ENCODE measurements around the gene MAD1L1.

The MAD1L1 gene

GRCh38 chr7:1923409-1924257, 309.1 kb downstream of the MAD1L1 start:
- TF ChIP-seq, protein P1, sequence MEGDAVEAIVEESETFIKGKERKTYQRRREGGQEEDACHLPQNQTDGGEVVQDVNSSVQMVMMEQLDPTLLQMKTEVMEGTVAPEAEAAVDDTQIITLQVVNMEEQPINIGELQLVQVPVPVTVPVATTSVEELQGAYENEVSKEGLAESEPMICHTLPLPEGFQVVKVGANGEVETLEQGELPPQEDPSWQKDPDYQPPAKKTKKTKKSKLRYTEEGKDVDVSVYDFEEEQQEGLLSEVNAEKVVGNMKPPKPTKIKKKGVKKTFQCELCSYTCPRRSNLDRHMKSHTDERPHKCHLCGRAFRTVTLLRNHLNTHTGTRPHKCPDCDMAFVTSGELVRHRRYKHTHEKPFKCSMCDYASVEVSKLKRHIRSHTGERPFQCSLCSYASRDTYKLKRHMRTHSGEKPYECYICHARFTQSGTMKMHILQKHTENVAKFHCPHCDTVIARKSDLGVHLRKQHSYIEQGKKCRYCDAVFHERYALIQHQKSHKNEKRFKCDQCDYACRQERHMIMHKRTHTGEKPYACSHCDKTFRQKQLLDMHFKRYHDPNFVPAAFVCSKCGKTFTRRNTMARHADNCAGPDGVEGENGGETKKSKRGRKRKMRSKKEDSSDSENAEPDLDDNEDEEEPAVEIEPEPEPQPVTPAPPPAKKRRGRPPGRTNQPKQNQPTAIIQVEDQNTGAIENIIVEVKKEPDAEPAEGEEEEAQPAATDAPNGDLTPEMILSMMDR (conservative IDR thresholded peaks at IDR 0.05): no peak
- H3K27ac ChIP-seq: no peak overlapping the region

- TF ChIP-seq, protein P1 (conservative IDR thresholded peaks at IDR 0.05): peak; percentile 25; the same call in 1 of the 2 replicates
- H3K27ac ChIP-seq: peak overlapping the region; percentile 66
Observed at GRCh38 chr7:1922870-1923236, 309.9 kb downstream of the MAD1L1 start.

GRCh38 chr7:1922071-1922869, 310.5 kb downstream of the MAD1L1 start:
- TF ChIP-seq, protein P1 (conservative IDR thresholded peaks at IDR 0.05): no peak
- peak overlapping the region; percentile 66 for H3K27ac ChIP-seq

DNA sequence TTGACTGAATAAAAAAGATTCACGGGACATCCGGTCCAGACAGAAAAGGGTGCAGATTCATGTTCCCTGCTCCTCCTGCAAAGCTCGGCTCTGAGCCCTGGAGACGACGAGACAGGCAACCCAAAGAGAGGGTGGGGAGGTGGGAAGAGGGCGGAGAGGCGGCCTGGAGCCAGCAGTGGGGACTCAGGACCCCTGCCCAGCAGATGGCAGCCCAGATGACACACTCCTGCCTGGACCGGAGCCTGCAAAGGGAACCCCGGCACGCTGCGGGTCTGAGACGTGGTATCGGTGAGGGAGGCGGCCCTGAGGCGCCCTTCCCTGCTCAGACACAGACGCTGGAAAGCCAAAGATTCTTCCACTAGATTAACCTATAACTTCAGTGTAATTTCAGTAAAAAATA, 311.9 kb downstream of the MAD1L1 start:
- TF ChIP-seq, protein P1 (conservative IDR thresholded peaks at IDR 0.05): no peak
- no peak overlapping the region for H3K27ac ChIP-seq

GRCh38 chr7:1920266-1920681, 312.5 kb downstream of the MAD1L1 start:
- TF ChIP-seq, protein P1 (conservative IDR thresholded peaks at IDR 0.05): no peak
- no peak overlapping the region for H3K27ac ChIP-seq

GRCh38 chr7:1919539-1920265, 313.0 kb downstream of the MAD1L1 start:
- no peak overlapping the region for H3K27ac ChIP-seq
- TF ChIP-seq, protein P1 (conservative IDR thresholded peaks at IDR 0.05): no peak
